ENCODE results near the gene CACNB1.

The CACNB1 gene

DNA sequence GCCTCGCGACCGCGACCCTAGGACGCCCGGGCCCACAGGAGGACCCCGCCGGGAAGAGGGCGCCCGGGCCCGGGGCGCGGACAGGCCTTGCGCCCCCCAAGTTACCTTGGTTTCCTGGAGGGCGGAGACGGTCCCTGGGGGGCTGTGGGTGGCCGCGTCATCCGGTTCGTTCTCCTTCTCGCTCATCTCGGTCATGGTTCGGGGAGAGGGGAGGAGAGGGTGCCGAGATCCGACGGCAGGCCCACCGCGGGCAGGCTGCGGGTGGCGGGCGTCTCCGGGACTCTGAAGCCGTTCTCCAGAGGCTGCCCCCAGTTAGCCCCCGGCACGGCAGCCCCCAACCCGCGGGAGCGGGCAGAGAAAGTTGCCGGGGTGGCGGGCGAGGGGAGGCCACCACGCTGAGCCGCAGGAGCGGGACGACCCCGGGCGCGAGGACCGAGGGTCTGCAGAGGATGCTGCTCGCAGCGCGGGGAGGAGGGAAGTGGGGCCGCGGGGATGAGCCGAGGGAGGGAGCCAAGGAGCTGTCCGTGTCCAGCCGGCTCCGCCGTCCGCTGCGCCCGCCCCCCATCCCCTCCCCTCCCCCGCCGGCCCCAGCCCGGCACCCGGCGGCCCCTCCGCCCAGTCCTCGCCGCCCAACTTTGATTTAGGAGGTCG lies 28.0 kb upstream of the CACNB1 start, which contains the start of gene STAC2:
Gene STAC2, minus strand, starts transcription at position 638 of the 651 bp plus-strand sequence. Its CDS starts 443 bp downstream, at position 195.
- no peak for DNase-seq

DNA sequence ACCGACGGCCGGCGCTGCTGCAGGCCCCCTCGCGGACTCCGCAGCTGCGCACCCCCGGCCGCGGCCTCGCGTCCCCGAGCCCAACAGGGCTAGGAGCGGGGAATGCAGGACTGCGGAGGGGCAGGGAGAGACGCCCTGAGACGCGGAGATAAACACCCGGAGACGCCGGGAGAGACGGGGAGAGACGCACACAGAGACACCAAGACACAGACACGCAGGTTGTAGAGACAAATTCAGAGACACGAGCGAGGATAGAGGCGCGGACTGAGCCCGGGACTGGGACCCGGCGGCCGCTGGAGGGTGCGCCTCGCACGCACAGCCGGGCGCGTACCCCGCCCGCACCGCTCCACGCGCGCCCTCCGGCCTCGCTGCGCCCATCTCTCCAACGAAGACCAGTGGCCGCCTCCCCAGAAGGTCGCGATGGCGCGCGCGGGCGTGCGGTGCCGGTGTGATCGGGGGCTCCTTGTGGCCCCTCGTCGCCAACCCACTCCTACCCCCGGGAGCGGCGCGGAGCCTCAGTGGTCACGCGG lies 27.4 kb upstream of the CACNB1 start:
- no peak for DNase-seq

DNA sequence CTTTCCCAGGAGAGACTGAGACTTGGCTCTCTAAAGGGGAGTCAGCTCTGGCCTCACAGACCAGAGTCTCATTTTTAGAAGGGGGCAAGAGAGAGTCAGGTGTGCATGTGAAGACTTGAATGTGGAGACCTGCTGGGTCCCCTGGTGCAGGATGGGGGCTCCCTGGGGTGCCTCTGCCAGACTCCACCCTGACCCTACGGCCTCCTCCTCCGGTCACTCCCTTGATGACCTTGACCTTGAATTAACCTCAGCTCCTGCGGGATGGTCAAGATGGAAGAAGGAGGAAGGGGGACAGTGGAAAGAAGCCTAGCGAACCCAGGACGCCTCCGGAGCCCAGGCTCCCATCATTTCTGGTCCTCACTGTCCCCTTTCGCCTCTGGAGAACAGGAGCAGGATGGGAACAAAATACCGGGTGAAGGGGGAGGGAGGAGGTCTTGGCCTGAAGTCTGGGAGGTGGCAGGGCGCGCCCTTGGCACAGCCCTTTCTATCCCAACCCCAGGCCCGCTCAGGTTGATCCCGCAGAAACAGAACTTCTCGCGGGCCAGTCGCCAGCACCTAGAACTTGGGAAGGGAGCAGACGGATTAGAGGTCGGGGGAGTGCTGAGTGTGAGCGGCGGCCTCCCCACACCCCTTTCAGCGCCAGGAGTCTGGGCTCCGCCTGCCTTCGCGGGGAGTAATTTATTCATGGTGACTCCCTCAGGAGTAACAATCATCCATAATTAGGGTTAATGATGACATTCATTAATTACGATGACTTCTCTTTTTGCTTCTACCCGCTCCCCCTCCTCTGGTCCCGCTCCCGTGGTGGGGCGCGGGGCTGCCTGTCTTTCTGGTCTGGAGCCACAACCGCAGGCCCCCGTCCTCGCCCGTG lies 26.7 kb upstream of the CACNB1 start:
- DNase-seq = no peak

DNA sequence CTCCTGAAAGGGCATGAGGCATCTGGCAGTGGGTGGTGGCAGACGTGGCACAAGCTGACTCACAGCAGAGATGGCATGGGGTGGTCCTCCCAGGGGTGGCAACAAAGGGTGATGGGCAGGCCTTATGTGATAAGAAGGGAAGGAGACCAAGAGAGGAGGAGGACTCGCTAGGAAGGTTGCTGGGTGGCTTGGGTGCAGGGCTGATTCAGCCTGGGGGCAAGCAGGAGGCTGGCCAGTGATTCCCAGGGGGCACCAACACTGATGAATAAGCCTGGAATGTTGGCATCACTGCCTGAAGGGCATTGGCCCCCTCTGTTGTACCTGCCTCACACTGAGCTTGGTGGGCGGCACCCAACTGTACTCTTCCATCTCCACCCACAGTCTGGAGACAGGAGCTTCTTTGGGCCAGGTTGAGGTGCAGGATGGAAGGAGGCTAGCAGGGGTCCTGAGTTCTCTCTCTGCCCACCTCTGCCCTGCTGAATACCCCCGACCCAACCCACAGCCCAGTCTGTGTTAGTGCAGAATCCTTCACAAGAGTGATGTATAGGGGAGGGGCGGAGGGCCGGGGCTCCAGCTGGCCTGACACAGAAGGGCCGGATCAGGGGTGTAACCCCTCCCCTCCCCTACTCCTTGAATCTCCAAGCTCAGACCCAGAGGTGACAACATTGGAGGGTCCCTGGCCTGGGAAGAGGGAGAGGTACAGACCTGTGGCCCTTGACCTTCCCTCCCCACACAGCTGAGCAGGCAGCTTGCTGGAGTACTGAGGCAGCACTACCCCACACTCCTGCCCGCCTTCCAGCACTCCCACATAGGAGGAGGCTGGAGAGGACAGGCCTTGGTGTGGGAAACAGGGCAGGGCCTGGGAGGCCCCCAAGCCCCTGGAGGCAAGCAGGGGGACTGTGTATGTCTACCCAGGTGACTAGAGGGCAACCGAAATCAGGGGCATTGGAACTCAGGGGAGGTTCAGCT lies 25.7 kb upstream of the CACNB1 start:
- DNase-seq = no peak

DNA sequence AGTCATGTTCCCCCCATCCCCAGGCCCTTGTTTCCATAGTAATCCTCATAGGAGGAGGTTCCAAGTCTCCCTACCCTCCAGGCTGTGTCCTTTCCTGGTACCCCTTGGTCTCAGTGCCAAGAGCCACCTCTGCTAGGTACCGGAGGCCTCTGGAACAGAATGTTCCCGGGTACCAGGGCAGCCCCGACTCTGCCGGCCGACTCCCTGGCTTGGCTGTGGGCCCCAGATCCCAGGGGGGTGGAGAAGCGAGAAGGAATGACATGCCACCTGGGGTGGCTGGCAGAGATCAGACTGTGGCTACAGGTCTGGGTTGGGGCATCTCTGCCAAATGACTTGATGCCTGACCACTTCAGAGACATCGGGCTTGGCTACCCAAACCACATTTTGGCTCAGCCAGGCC lies 24.7 kb upstream of the CACNB1 start:
- DNase-seq = no peak

DNA sequence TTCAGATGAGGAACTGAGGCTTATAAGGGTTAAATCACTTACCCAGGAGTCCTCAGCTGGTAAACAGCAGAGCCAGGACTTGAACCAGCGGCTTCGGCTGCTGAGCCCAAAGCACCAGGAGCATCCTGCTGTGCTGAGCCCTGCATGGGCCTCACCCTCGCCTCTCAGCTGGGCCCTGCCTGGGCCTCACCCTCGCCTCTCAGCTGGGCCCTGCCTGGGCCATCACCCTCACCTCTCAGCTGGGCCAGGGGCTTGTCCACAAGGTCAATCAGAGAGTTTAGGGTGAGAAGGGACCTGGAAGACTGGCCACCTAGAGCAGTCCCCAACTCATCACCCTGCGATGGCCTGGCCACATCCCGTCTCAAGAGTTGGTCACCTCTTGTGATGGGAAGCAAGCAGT lies 24.1 kb upstream of the CACNB1 start:
- no peak for DNase-seq

DNA sequence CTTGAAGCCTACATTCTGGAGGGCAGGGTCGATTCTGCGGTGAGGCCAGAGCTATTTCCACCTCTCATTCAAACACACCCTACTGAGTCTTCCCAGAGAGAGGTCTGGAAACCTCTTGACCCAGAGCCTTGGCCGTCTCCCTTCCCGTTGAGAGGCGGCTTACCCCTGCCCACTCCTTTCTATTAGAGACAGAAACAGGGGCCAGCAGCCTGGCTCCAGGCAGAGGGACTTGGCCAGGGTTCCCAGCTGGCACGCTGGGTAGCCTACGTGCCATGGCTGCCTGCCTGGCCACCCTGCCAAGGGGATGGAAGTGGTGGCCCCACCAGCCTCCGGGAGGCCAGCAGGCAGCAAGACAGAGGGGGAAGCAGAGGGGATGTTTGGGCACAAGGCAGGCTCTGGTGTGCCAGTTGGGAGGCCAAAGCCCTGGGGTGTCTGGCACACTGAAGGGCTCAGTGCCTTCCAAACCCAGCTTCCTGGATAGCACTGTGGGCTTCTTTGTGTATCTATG lies 22.2 kb upstream of the CACNB1 start:
- DNase-seq = no peak

DNA sequence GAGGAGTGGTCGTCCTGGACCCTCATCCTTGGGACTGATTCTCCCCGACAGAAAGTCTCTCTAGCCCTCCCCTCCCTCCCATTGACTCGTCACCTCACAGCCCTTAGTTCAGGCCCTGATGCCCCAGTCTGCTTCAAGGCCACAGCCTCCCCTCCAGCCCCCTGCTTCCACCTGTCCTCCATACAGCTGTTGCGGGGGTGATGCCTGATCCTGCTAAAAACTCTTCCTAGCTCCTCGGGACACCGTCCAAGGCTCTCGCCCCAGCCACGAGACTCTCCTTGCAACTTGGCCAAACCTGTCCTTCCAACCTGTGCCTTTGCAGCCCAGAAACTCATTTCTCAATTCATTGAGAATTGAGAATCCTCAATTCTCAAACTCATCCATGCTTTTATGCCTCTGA lies 21.4 kb upstream of the CACNB1 start:
- DNase-seq = no peak

DNA sequence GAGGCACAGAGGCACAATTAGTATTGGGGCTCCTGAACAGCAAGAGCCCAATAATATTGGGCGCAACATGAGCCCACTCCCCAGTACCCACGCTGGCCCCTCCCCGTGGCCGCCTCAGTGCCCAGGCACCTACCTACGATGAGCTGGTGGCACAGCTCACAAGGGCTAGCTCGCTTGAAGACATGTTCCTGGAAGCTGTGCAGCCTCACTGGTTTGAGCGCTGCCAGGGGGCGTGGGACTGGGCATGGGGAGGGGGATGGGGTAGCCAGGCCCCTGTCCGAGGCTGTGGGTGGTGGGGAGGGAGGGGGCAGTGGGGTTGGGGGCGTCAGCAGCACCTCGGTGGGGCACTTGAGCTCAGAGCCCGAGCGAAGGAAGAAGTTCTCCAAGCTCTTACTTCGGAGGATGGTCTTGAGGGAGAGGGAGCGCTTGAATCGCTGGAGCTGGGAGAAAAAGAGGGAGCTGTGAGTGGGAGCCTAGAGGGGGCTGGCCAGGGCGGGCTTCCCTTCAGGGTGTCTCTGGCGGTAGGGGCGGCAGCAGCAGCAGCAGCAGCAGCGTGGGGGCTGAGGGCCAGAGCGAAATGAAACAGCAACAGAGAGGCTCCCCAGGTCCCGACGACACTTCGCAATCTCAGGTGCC lies 20.4 kb upstream of the CACNB1 start:
- DNase-seq = no peak

DNA sequence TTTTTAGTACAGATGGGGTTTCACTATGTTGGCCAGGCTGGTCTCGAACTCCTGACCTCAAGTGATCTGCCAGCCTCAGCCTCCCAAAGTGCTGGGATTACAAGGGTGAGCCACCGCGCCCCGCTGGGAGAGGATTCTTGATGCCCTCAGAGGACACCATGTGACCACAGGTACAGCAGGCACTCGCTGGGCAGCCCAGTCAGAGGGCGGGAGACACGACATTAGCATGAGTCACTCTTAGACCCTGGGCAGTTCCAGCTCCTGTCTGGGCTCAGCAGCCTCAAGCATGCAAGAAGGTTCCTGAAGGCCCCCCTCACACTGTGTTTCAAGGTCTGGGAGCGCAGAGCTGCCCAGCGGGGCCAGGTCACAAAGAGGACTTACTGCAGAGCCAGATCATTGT lies 16.4 kb upstream of the CACNB1 start:
- DNase-seq = no peak

DNA sequence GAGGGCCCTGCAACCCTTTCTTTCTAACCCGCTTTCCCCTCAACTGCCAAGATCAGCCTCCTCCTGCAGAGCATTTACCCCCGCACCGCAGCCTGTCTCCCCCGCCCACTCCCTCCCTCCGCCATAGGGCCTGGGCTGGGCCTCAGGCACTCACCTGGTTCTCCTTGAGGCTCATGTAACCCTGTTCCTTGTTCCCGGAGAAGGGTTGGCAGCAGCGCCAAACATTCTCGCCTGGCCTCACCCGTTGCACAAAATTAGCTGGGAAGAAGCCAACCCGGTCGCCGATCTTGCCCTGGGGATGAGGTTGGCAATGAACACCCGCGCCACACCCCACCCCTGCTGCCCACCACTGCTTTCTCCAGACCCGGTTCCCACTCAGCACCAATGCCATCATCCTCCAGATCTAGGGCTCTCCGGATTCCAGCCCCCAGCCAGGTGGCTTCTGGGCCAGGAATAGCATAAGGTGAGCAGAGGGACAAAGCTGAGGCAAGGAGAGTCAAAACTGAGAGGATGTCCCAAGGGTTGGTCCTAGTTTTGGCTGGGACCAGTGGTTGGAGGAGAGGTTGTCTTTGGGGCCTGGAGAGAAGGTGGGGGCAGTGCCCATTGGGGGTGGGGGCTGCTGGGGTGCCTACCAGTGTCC lies 15.5 kb upstream of the CACNB1 start:
- no peak for DNase-seq

DNA sequence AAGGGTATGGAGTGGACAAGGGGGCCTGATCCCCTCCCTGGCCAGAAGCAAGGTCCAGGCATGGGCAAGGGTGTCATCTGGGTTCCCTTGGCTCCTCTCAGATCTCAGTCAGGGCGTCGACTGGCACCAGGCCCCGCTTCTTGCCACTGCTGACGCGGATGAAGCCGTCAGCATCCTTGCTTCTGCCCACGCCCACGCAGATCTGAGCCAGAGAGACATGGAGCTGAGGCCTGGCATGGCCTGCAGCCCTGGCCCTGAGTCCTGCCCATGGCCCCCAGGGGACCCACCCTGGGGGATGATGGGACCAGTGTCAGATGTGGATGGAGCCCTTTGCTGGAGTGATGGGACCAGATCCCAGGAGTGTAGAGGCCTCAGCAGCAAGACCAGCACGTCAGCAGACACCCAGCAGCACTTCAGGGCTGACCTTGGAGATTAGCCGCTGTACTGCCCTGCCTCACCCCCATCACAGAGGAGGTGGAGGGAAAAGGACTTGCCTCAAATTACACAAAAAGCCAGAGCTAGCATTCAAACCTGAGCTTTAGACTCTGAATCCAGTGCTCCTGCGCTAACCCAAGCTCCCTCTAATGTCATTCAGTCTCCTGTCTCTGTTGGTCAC lies 14.8 kb upstream of the CACNB1 start:
- no peak for DNase-seq

DNA sequence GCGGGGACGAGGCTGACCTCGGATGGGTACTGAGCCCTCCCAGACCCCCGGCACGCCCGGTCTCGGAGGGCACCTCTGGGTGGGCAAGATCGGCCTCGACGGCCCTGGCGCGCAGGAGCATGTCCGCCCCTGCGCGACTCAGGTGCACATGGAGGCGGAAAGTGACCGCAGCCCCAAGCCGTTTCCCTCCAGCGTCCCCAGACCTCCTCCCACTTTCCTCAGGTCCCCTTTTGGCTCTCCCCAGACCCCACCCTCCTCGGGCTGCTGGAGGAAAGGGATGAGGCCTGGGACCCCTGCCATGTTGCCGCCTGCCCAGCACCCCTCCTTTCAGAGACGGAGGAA lies 12.6 kb upstream of the CACNB1 start:
- DNase-seq = no peak

DNA sequence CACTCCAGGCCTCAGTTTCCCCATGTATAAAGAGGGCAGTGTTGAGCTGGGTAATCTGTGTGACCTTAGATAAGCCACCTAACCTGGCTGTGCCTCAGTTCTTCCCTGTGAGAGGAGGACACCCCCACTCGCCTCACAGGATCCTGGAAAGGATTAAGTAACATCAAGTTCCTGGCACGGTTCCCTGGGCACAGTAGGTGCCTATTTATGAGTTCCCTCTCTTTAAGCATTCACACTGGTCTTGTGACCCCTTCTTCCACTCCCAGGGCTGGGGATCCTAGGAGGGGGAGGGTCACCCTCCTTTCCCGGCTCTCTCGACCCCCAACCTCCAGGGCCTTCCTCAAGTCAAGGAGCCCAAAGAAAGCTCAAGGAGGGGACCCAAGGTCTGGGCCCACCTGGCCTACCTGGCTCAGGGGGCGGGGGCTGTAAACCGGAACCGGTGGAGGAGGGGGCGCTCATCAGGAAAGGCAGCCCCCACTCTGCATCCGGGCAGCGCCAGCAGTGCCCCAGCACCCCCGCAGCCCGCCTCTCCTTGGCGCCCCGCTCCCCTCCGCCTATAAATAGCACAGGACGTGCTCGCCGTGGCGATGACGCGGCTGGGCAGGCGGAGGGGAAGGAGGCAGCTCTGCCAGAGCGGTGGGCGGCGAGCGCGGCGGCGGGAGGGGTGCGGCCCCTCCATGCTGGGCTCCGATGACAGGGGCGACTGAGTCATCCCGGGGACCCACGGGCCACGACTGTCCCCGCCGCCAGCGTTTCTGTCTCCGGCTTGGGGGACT lies 12.0 kb upstream of the CACNB1 start:
- peak; percentile 56 to 67 for DNase-seq

DNA sequence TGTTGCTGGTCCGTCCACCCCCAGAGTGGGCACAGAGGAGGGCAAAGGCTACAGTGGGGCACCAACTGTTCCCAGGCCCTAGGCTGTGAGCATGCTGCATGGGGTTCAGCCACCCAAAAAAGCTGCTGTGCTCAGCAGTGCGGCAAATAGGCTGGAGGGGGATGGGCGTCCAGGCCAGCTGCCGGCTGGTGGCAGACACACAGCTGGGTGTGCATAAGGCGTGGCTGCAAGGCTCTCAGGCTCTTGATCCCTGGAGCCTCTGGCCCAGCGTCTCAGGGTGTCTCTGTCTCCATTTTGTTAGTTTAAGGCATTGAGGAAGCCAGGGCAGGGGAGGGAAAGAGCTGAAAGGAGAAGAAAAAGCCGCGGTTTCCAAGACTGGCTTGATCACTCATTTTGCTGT lies 11.4 kb upstream of the CACNB1 start:
- peak; percentile 31 to 38 for DNase-seq

DNA sequence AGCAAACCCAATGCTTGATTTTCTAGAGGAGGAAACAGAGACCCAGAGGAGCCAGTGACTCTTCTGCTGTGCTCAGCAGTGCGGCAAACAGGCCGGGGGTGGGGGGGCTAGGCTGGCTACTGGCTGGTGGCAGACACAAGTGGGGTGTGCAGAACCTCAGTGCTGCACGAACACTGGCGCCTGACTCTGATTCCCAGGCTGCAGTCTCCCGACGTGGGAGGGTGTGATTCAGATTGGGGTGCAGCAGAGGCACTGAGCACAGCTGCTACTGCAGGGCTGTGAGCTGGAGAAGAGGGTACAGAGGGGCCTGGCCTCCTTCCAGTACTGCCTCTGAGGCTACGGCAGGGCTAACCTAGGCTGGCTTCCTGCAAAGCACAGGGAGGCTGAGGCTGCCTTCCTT lies 10.7 kb upstream of the CACNB1 start:
- DNase-seq = peak in 1 of 2 donors; percentile 54

DNA sequence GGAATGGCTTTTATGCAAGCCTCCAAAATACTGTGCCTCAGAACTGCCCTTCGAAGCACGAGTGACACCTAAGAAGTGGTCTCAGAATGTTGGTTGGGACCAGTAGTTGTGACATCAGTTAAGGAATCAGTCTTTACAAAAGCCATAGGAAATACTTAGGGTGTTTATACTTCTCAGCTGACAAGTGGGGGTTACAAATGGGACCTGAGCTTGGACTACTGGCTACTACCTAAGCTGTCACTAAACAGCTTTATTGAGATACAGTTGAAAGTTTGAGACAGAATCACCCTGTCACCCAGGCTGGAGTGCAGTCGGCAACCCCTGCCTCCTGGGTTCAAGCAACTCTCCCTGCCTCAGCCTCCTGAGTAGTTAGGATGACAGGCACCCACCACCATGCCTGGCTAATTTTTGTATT lies 7.7 kb upstream of the CACNB1 start:
- no peak for DNase-seq

DNA sequence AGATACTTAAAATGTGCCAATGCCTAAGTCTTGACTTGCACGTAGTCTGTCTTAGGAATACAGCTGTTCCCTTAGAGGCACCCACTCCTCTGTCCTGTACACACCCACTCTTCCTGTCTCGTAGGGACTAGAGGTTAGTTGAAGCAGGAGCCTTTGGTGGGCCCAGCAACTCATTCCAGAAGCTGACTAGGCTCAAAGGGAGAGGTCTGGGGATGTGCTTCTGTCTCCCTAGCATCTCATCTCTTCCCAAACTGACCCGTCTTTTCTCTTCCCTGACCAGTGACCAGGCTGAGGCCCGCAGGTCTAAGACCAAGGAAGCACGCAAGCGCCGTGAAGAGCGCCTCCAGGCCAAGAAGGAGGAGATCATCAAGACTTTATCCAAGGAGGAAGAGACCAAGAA lies 6.8 kb upstream of the CACNB1 start:
- DNase-seq = no peak

DNA sequence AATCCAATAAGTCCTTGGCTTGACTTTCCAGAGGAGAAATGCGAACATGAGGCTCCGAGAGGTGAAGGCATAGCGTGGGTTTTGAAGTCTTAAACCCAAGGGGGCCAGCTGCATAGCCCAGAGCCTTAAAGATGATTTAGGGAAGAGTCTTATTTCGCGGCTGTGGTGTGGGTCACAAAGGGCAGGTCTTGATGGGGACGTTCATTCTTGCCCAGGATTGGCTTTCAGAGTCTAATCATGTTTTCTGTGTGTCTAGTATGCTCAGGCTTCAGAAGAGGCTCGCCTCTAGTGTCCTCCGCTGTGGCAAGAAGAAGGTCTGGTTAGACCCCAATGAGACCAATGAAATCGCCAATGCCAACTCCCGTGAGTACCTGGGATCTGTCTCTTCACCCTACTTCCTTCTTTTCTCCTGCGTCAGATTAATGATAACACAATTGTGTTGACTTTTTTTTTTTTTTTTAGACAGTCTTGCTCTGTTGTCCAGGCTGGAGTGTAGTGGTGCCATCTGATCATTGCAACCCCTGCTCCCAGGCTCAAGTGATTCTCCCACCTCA lies 3.6 kb upstream of the CACNB1 start:
- no peak for DNase-seq

Data from inflammatory macrophage treated with lipopolysaccharide for 1 hour (primary cell).